ENCODE data around the gene B4GALT1. TPM values are rescaled to one million over a fixed set of nuclear protein-coding genes. Genes with fewer than 3 reads are reported as not detected.

The B4GALT1 gene
- total and polyA plus RNA-seq, 8 donors = 6.4 to 125 (median 24.9) TPM

DNA sequence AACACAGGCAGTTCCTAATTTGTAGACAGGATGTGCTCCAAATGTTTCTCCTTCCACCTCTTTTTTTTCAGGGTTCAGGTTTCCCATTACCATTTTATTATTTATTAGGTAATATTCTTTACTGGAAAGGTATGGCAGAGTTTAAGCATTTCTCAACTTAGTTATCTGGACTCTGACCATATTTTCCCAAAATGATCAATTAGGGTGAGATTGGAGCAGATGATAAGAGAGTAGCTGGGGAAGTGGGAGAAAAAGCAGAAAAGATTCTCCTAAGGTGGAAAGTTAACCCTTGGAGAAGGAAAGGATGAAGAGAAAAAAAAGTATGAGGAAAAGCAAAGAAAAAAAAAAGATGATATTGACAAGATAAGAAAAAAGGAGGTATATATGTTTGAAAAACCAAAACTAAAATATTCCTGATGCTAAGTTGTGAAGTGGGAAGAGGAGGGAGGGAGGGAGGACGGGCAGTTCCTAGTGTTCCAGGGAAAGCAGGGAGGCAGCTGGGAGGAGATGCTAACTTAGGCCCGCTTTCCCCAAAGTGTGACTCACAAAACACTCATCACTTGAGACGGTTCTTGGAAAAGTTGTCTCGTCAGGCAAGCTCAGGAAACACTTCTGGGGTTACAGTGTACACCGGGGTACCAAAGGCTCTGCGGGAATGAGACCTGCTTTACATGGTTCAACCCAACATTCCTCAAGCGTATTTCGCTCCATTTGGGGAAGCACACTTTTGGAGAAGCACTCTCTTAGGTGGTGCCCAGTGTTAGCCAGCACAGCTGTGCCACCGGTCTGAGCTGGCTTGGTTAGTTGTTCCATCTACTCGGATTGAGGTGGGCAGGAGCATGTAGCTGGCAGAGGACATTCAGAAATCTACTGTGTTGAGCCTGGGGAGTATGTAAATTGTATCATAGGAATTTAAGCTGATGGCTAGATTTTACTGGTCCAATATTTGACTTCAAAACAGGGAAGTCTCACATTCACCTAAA, 35.1 kb downstream of the B4GALT1 start:
- H3K4me3 ChIP-seq = no peak overlapping the region
- no peak for DNase-seq
- WGBS, 5 donors = 66 to 76% (median 73%) methylated on average over 9 to 10 of the region's 10 CpGs
- H3K27ac ChIP-seq = peak overlapping the region in 4 of 5 donors; percentile 38 to 86 (median 74)
- intact Hi-C loops (cut with DNase I; ENCODE audit: low total_unique reads) = no loop called here
- H3K36me3 ChIP-seq = peaks cover 35 to 82% (median 71%) of the 10 kb centered on the region in 4 donors
- no peaks in the 10 kb centered on the region for H3K27me3 ChIP-seq
- peaks cover 42 to 86% (median 69%) of the 10 kb centered on the region in 4 donors for H3K4me1 ChIP-seq
- H3K9me3 ChIP-seq = no peaks in the 10 kb centered on the region
- TF ChIP-seq CTCF (IDR thresholded peaks at IDR 0.05) (no peak), POLR2AphosphoS5 (IDR thresholded peaks at IDR 0.05) (peak in 1 of 3 donors; percentile 25)

DNA sequence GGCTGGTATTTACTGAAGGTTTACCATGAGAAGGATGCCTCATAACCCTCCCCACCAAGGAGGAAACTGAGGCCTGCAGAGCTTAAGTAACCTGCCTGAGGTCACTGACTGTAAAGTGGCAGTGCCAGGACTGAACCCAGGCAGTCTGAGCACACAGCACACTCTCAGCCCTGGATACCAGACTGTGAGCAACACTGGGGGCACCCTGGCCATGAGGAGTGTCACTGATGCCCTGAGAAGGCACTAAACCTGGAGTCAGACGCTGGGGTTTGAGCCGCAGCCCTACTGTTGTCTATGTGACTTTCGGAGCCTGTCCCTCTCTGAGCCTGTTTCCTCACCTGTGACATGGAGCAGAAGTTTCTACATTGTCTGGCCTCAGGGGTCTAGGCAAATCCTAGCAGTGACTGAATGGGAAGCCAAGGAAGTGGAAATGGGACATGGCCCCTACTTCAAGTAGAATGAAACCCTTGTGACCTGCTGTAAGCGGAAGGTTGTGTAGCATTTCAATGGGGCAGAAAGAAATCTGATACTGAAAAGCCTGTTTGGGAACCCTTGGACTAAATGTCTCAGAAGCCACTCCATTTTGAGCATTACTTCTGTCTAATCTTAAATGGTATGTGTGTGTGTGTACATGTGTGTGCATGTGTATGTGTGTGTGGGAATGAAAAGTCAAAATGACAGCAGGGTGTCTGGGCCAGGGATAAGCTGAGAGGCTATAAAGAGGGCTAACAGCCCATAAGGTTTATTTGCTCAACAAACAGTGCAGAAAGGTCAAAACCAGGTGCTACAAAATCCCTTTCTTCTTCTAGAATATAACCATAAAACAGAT, 36.0 kb downstream of the B4GALT1 start:
- Histone ChIP-seq H3K4me1 (peaks cover 35 to 86% (median 63%) of the 10 kb centered on the region in 4 donors), H3K9me3 (no peaks in the 10 kb centered on the region), H3K27me3 (no peaks in the 10 kb centered on the region), H3K36me3 (peaks cover 36 to 91% (median 79%) of the 10 kb centered on the region in 4 donors), H3K27ac (peak overlapping the region; percentile 66 to 86 (median 74)), H3K4me3 (no peak overlapping the region)
- intact Hi-C loops (cut with DNase I; ENCODE audit: low total_unique reads) = no loop called here
- no peak for DNase-seq
- TF ChIP-seq POLR2A (IDR thresholded peaks at IDR 0.05) (no peak), EP300 (IDR thresholded peaks at IDR 0.05) (no peak), CTCF (IDR thresholded peaks at IDR 0.05) (no peak), POLR2AphosphoS5 (IDR thresholded peaks at IDR 0.05) (no peak)
- 81 to 89% (median 86%) methylated on average over 1 to 4 of the region's 4 CpGs for WGBS, 5 donors

DNA sequence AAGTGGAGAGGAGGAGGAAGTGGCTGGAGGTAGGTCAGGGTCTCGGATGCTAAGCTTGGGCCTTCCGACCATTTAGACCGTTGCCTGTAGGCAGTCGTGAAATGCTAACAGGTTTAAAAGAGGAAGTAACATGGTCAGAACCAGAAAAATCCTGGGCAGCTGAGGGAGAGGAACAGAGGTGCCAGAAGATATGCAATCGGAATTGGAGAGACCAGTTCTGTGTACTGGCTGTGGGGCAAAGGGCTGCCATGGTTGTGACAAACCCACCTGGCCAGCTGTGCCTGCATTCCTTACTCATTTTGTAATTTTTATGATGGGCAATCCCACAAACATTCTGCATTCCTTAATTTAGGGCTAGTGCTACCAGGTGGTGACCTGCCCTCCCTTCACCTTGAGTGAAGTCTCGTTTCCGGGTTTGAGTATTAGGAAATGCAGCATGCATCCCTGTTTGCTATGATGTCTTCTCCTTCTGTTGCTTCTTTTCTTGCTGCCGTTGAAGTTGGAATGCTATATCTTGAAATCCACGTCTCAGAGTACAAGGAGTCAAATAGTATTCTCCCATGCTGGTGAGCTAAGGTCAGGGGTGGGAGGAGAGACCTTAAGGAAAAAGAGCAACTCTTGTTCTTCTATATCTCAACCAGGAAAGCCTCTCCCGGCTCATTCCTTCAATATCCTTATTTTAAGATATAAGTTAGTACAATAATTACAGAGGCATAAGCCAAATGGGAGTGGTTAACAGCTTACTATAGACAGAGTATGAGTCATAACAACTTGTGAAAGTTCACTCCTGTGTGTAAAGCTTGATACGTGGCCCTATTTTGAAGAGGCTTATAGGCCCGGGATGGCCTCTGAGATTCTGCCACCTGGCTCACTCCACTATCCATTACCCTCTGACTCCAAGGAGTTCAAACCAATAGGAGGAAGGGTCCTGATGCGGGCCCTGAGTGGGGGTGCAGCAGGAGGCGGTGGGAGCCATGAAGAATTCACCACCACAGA, 37.0 kb downstream of the B4GALT1 start:
- Histone ChIP-seq H3K4me1 (peaks cover 39 to 86% (median 63%) of the 10 kb centered on the region in 4 donors), H3K27me3 (no peaks in the 10 kb centered on the region), H3K4me3 (no peak overlapping the region), H3K9me3 (no peaks in the 10 kb centered on the region), H3K36me3 (peaks cover 36 to 96% (median 86%) of the 10 kb centered on the region in 4 donors), H3K27ac (peak overlapping the region; percentile 66 to 86 (median 74))
- intact Hi-C loops (cut with DNase I; ENCODE audit: low total_unique reads) = no loop called here
- WGBS, 5 donors = 46 to 57% (median 49%) methylated on average over 14 of the region's 14 CpGs
- DNase-seq = peak in 1 of 2 donors; percentile 81
- no peak for TF ChIP-seq CTCF (IDR thresholded peaks at IDR 0.05)
- TF ChIP-seq POLR2AphosphoS5 (IDR thresholded peaks at IDR 0.05) = peak in 1 of 3 donors; percentile 10
